Measurements from ENCODE around the gene SLC11A1. TPM values are rescaled to one million over a fixed set of nuclear protein-coding genes. Genes with fewer than 3 reads are reported as not detected.

SLC11A1 gene
- total RNA-seq, 1 experiment from 2014 or later: 0.09 TPM

- no peak for DNase-seq (ENCODE audit: unreplicated experiment)
- intact Hi-C loops (cut with micrococcal nuclease): no loop called here
- no peak overlapping the region for H3K4me3 Mint-ChIP-seq (ENCODE audit: unreplicated experiment)
- H3K27ac Mint-ChIP-seq (ENCODE audit: low read depth, unreplicated experiment): no peak overlapping the region
- BruUV-seq (replicated peaks): no TSS peak
- H3K36me3 Mint-ChIP-seq (ENCODE audit: insufficient read depth, unreplicated experiment): no peaks in the 10 kb centered on the region
- H3K27me3 Mint-ChIP-seq (ENCODE audit: insufficient read depth, unreplicated experiment): no peaks in the 10 kb centered on the region
- TF ChIP-seq, protein P1, sequence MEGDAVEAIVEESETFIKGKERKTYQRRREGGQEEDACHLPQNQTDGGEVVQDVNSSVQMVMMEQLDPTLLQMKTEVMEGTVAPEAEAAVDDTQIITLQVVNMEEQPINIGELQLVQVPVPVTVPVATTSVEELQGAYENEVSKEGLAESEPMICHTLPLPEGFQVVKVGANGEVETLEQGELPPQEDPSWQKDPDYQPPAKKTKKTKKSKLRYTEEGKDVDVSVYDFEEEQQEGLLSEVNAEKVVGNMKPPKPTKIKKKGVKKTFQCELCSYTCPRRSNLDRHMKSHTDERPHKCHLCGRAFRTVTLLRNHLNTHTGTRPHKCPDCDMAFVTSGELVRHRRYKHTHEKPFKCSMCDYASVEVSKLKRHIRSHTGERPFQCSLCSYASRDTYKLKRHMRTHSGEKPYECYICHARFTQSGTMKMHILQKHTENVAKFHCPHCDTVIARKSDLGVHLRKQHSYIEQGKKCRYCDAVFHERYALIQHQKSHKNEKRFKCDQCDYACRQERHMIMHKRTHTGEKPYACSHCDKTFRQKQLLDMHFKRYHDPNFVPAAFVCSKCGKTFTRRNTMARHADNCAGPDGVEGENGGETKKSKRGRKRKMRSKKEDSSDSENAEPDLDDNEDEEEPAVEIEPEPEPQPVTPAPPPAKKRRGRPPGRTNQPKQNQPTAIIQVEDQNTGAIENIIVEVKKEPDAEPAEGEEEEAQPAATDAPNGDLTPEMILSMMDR (IDR thresholded peaks at IDR 0.05; ENCODE audit: unreplicated experiment): no peak
- CTCF ChIA-PET: interaction anchor here (1.2 kb wide), 2 partner anchors 22 to 33 kb away, joined by 4 to 5 read pairs; no protein-coding TSS in a partner anchor
- POLR2A ChIA-PET: interaction anchor here (1.7 kb wide), 1 partner anchor 11 kb away, joined by 7 read pairs; no protein-coding TSS in a partner anchor
- no peaks in the 10 kb centered on the region for H3K9me3 Mint-ChIP-seq (ENCODE audit: unreplicated experiment)
- H3K4me1 Mint-ChIP-seq (ENCODE audit: insufficient read depth, unreplicated experiment): no peaks in the 10 kb centered on the region
Observed at GRCh38 chr2:218334531-218334930, 47.5 kb upstream of the SLC11A1 start.

DNA sequence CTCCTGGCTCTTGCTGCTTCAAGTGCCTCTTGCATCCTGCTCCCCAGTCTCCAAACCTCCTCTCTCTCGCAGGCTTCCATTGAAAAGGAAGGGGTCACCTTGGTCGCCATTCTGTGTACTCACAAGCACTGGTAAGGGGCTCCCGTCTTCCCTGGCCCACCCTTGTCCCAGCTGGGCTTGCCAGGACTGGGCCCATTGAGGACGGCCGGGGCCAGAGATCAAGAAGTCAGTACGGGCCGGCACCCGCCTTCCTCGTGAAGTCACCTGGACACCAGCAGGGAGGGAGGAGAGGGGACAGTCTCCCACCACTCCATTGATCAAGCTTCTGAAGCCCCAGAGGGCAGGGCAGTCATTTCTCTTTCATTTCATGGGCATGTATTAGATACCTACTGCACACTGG is 41.4 kb upstream of the SLC11A1 start:
- no peaks in the 10 kb centered on the region for H3K9me3 Mint-ChIP-seq (ENCODE audit: unreplicated experiment)
- DNase-seq (ENCODE audit: unreplicated experiment): no peak
- H3K27ac Mint-ChIP-seq (ENCODE audit: low read depth, unreplicated experiment): no peak overlapping the region
- no peaks in the 10 kb centered on the region for H3K4me1 Mint-ChIP-seq (ENCODE audit: insufficient read depth, unreplicated experiment)
- no TSS peak for BruUV-seq (replicated peaks)
- POLR2A ChIA-PET: no interaction called here
- H3K4me3 Mint-ChIP-seq (ENCODE audit: unreplicated experiment): no peak overlapping the region
- CTCF ChIA-PET: interaction anchor here (0.6 kb wide), 1 partner anchor 15 kb away, joined by 3 read pairs; no protein-coding TSS in a partner anchor
- H3K36me3 Mint-ChIP-seq (ENCODE audit: insufficient read depth, unreplicated experiment): no peaks in the 10 kb centered on the region
- TF ChIP-seq, protein P1 (IDR thresholded peaks at IDR 0.05; ENCODE audit: unreplicated experiment): no peak
- intact Hi-C loops (cut with micrococcal nuclease): no loop called here
- H3K27me3 Mint-ChIP-seq (ENCODE audit: insufficient read depth, unreplicated experiment): no peaks in the 10 kb centered on the region

- ChIA-PET CTCF (no interaction called here), POLR2A (no interaction called here)
- Mint-ChIP-seq H3K36me3 (ENCODE audit: insufficient read depth, unreplicated experiment) (no peaks in the 10 kb centered on the region), H3K27ac (ENCODE audit: low read depth, unreplicated experiment) (no peak overlapping the region), H3K9me3 (ENCODE audit: unreplicated experiment) (no peaks in the 10 kb centered on the region), H3K4me3 (ENCODE audit: unreplicated experiment) (no peak overlapping the region), H3K27me3 (ENCODE audit: insufficient read depth, unreplicated experiment) (no peaks in the 10 kb centered on the region), H3K4me1 (ENCODE audit: insufficient read depth, unreplicated experiment) (no peaks in the 10 kb centered on the region)
- intact Hi-C loops (cut with micrococcal nuclease): no loop called here
- BruUV-seq (replicated peaks): no TSS peak
- no peak for DNase-seq (ENCODE audit: unreplicated experiment)
- TF ChIP-seq, protein P1 (IDR thresholded peaks at IDR 0.05; ENCODE audit: unreplicated experiment): no peak
Observed at GRCh38 chr2:218341381-218341780, 40.7 kb upstream of the SLC11A1 start.

GRCh38 chr2:218342837-218343236 is 39.2 kb upstream of the SLC11A1 start:
- no peak overlapping the region for H3K4me3 Mint-ChIP-seq (ENCODE audit: unreplicated experiment)
- no peaks in the 10 kb centered on the region for H3K4me1 Mint-ChIP-seq (ENCODE audit: insufficient read depth, unreplicated experiment)
- intact Hi-C loops (cut with micrococcal nuclease): no loop called here
- TF ChIP-seq, protein P1 (IDR thresholded peaks at IDR 0.05; ENCODE audit: unreplicated experiment): no peak
- no peaks in the 10 kb centered on the region for H3K27me3 Mint-ChIP-seq (ENCODE audit: insufficient read depth, unreplicated experiment)
- POLR2A ChIA-PET: interaction anchor here (0.6 kb wide), 1 partner anchor 193 kb away, joined by 3 read pairs; no protein-coding TSS in a partner anchor
- no peak for DNase-seq (ENCODE audit: unreplicated experiment)
- CTCF ChIA-PET: interaction anchor here (0.6 to 1.3 kb wide), 4 partner anchors 13 to 812 kb away, joined by 3 to 8 read pairs (median 4); partner anchors contain the start of gene CATIP
- no peak overlapping the region for H3K27ac Mint-ChIP-seq (ENCODE audit: low read depth, unreplicated experiment)
- H3K9me3 Mint-ChIP-seq (ENCODE audit: unreplicated experiment): no peaks in the 10 kb centered on the region
- H3K36me3 Mint-ChIP-seq (ENCODE audit: insufficient read depth, unreplicated experiment): no peaks in the 10 kb centered on the region
- no TSS peak for BruUV-seq (replicated peaks)
